ENCODE results near the gene DPM2.

The DPM2 gene

DNA sequence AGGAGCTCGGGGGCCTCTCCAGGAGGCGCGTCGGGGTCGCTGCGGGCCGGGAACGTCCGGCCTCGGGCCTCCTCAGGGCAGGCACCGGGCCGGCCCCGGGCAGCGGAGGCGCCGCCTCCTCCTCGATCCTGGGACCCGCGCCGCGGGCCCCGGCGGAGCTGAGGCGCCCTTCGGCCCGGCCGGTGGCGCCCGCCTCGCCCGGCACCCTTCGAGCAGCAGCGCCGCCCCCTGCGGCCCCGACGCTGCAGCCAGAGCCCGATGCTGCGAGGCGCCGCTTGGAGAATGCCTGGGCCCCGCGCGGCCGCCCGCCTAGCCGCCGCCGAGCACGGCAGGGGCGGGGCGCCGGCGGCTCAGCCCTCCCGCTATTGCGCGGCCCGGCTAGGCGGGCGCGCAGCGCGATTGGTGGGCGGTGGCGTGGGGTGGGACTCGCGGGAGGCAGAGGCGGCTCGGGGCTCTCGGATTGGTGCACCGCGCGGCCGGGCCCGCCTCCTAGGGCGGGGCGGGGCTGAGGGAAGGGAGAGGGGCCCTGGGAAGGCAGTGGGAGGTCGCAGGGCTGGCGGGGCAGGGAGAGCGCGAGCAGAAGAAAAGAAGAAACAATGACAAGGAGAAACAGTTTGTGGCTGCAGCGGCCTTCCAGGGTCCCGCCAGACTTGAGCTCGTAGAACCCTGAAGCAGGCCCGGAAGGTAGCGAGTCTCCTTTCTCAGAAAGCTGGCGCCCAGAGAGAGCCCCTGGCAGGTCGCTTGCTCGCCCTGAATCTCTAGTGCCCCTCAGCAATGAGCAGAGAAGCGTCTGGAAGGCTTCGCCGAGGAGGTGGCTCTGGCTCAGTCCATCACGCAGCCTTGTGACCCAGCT lies 43.3 kb upstream of the DPM2 start, which contains the start of gene EEIG1:
TSS of gene EEIG1 (minus strand) at position 284 of the 853 bp plus-strand sequence. CDS start 852 bp downstream, outside the sequence.
- H3K27ac ChIP-seq = peak within 1 kb of the TSS; percentile 100
- TF ChIP-seq, protein P1, sequence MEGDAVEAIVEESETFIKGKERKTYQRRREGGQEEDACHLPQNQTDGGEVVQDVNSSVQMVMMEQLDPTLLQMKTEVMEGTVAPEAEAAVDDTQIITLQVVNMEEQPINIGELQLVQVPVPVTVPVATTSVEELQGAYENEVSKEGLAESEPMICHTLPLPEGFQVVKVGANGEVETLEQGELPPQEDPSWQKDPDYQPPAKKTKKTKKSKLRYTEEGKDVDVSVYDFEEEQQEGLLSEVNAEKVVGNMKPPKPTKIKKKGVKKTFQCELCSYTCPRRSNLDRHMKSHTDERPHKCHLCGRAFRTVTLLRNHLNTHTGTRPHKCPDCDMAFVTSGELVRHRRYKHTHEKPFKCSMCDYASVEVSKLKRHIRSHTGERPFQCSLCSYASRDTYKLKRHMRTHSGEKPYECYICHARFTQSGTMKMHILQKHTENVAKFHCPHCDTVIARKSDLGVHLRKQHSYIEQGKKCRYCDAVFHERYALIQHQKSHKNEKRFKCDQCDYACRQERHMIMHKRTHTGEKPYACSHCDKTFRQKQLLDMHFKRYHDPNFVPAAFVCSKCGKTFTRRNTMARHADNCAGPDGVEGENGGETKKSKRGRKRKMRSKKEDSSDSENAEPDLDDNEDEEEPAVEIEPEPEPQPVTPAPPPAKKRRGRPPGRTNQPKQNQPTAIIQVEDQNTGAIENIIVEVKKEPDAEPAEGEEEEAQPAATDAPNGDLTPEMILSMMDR (conservative IDR thresholded peaks at IDR 0.05) = 0 out of 2 replicates have a peak, but pooled peaks have one; percentile 13

DNA sequence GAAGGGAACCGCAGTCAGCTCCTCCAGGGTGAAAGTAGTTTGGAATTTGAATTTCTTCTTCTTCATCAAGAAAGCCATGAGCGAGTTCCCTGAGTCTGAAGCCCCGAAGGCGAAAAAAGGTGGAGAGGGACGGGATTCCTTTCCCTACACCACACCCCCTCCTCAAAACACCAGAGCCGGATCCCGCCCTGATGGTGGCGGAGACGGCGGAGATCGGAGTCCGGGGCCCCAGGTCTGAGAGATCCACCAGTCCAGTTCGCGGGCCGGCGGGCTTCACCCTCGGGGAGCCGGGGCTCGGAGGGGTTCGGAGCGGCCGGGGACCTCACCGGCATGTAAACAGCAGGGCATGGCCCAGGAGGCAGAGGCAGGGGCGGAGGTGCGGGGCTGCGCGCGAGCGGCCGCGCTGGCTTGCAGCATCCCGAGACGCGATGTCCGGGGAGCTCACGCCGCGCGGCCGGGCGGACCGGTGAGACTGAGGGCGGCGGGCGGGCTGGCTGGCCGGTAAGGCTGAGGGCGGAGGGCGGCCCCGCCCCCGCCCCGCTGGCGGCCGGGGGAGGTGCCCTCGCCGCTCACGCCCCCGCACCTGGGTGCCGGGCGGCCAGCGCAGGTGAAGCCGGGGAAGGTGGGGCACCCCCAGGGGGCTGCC lies 42.5 kb upstream of the DPM2 start:
- TF ChIP-seq, protein P1 (conservative IDR thresholded peaks at IDR 0.05) = no peak
- peak overlapping the region; percentile 100 for H3K27ac ChIP-seq

- TF ChIP-seq, protein P1 (conservative IDR thresholded peaks at IDR 0.05) = no peak
- H3K27ac ChIP-seq = peak overlapping the region; percentile 100
Measured at GRCh38 chr9:127979333-127980059, 41.8 kb upstream of the DPM2 start.

GRCh38 chr9:127979015-127979332 lies 41.3 kb upstream of the DPM2 start:
- TF ChIP-seq, protein P1 (conservative IDR thresholded peaks at IDR 0.05) = no peak
- peak overlapping the region; percentile 100 for H3K27ac ChIP-seq

- TF ChIP-seq, protein P1 (conservative IDR thresholded peaks at IDR 0.05) = peak; percentile 20; the same call in 1 of the 2 replicates
- peak overlapping the region; percentile 100 for H3K27ac ChIP-seq
Measured at GRCh38 chr9:127977884-127978647, 40.4 kb upstream of the DPM2 start.

- TF ChIP-seq, protein P1 (conservative IDR thresholded peaks at IDR 0.05) = no peak
- H3K27ac ChIP-seq = peak overlapping the region; percentile 100
Measured at GRCh38 chr9:127977009-127977883, 39.6 kb upstream of the DPM2 start.
